GM12878 (cell line): ENCODE measurements around the gene CACNA1S. TPM values are rescaled to one million over a fixed set of nuclear protein-coding genes. Genes with fewer than 3 reads are reported as not detected.

Source experiments
- ATAC-seq: fragments of 200-7000 bp; cut with Tn5 transposase; 3 replicates; pipeline ENCODE4 v1.9.1; 2020; ENCODE audit warnings: mild to moderate bottlenecking, moderate library complexity
- BruUV-seq: library from RNA; stranded (reverse); fragments of 400-500 nt; replicated peaks from 2 replicates; lab custom pipeline; 2021; lab: Mats Ljungman, UMichigan
- CTCF ChIA-PET: fragments of 300-600 bp; sonication (Branson Sonifier 250); formaldehyde crosslinking; extraction: SDS; loops from one replicate; lab custom pipeline; 2021; ENCODE audit warnings: inconsistent platforms; lab: Yijun Ruan, JAX
- POLR2A ChIA-PET: fragments of 350-600 bp; formaldehyde crosslinking; extraction: SDS; loops from one replicate; lab custom pipeline; 2021; ENCODE audit warnings: inconsistent platforms; lab: Charles Lee
- RAD21 ChIA-PET: fragments of 300-600 bp; sonication (Branson Sonifier 250); formaldehyde crosslinking; loops from one replicate; lab custom pipeline; 2023; ENCODE audit warnings: antibody characterized with exemption; ENCODE audit not compliant: unreplicated experiment; lab: Charles Lee
- SMC1A ChIA-PET: fragments of 300-600 bp; sonication (Branson Sonifier 250); formaldehyde crosslinking; loops from one replicate; lab custom pipeline; 2023; ENCODE audit not compliant: unreplicated experiment, uncharacterized antibody; lab: Charles Lee
- DNase-seq: peaks from one replicate; pipeline ENCODE4 v3.0.0-alpha.2; 2011; ENCODE audit warnings: low read depth, low spot score
- FAIRE-seq: peaks from 3 replicates; lab custom pipeline; 2011; peaks lifted over from hg19 to GRCh38; lab: Jason Lieb, UNC
- H2AFZ ChIP-seq: 2 replicates; pipeline ENCODE4 v1.6.0; 2011; ENCODE audit warnings: low read depth, low read length, control low read depth; ENCODE audit not compliant: control insufficient read depth
- H3K27ac ChIP-seq: 2 replicates; pipeline ENCODE4 v1.5.1; 2011; ENCODE audit warnings: control low read depth; ENCODE audit not compliant: control insufficient read depth, insufficient read depth
- H3K27me3 ChIP-seq, 2 experiments: replicated peaks in 1 of 2; 2 replicates each; pipeline versions ENCODE4 v1.6.0 to v1.6.1; 2011; ENCODE audit warnings: low read length in 1 of 2; ENCODE audit not compliant: control insufficient read depth in 2 of 2, insufficient read depth in 2 of 2
- H3K36me3 ChIP-seq, 2 experiments: 2 replicates each; pipeline ENCODE4 v1.5.1; 2011; ENCODE audit warnings: low read length in 1 of 2; ENCODE audit not compliant: control insufficient read depth in 2 of 2, insufficient read depth in 2 of 2
- H3K4me1 ChIP-seq: 2 replicates; pipeline ENCODE4 v1.6.1; 2011; ENCODE audit warnings: mild to moderate bottlenecking, low read length, moderate library complexity, mixed read lengths; ENCODE audit not compliant: control insufficient read depth, insufficient read depth
- H3K4me2 ChIP-seq: 2 replicates; pipeline ENCODE4 v1.6.0; 2011; ENCODE audit warnings: control low read depth; ENCODE audit not compliant: control insufficient read depth, insufficient read depth
- H3K4me3 ChIP-seq: fragments of 200-600 bp; sonication (generic); 2 replicates; pipeline ENCODE4 v1.5.1; 2016
- H3K79me2 ChIP-seq: 2 replicates; pipeline ENCODE4 v1.6.0; 2011; ENCODE audit warnings: low read length; ENCODE audit not compliant: control insufficient read depth, insufficient read depth
- H3K9ac ChIP-seq: 2 replicates; pipeline ENCODE4 v1.8.0; 2011; ENCODE audit warnings: low read length, control low read depth, mixed read lengths; ENCODE audit not compliant: control insufficient read depth, insufficient read depth
- H3K9me3 ChIP-seq: replicated peaks from 3 replicates; pipeline ENCODE4 v1.5.1; 2011; ENCODE audit warnings: mild to moderate bottlenecking, low read length; ENCODE audit not compliant: control insufficient read depth, insufficient read depth
- H4K20me1 ChIP-seq: 2 replicates; pipeline ENCODE4 v1.6.0; 2011; ENCODE audit not compliant: control insufficient read depth, insufficient read depth
- BACH1 ChIP-seq: fragments of 450-650 bp; IDR thresholded peaks from 2 replicates; pipeline ENCODE4 v1.6.1; 2017; ENCODE audit warnings: mild to moderate bottlenecking, borderline replicate concordance
- CHD2 ChIP-seq: IDR thresholded peaks from 2 replicates; pipeline ENCODE4 v1.6.1; 2011; ENCODE audit warnings: low read depth, low read length, improper control_type of control experiment, borderline replicate concordance
- CREM ChIP-seq: IDR thresholded peaks from 2 replicates; pipeline ENCODE4 v1.6.1; 2014; ENCODE audit warnings: antibody characterized with exemption, low read depth
- CTCF ChIP-seq, 3 experiments: IDR thresholded peaks in 2 of 3; conservative IDR thresholded peaks in 1 of 3; 2 replicates each; pipeline ENCODE4 v1.5.1; 2011; ENCODE audit warnings: low read depth in 3 of 3, low read length in 3 of 3, mild to moderate bottlenecking in 3 of 3, control low read depth in 2 of 3, moderate library complexity in 2 of 3, inconsistent platforms in 1 of 3, mixed read lengths in 1 of 3; ENCODE audit not compliant: control insufficient read depth in 2 of 3, insufficient read depth in 1 of 3; ENCODE audit errors: extremely low read depth in 1 of 3
- E2F4 ChIP-seq: IDR thresholded peaks from 2 replicates; pipeline ENCODE4 v1.6.1; 2012; ENCODE audit warnings: low read depth, low read length, improper control_type of control experiment
- JUND ChIP-seq: IDR thresholded peaks from 2 replicates; pipeline ENCODE4 v1.6.1; 2012; ENCODE audit warnings: low read depth, mild to moderate bottlenecking, low read length, improper control_type of control experiment, moderate library complexity
- POLR2AphosphoS2 ChIP-seq: IDR thresholded peaks from 2 replicates; pipeline ENCODE4 v1.6.1; 2011; ENCODE audit warnings: low read depth, mild to moderate bottlenecking, low read length, improper control_type of control experiment, moderate library complexity
- POLR2AphosphoS5 ChIP-seq: IDR thresholded peaks from 2 replicates; pipeline ENCODE4 v1.6.1; 2011; ENCODE audit warnings: mild to moderate bottlenecking, low read length, inconsistent platforms
- SMAD1 ChIP-seq: fragments of 450-650 bp; IDR thresholded peaks from 2 replicates; pipeline ENCODE4 v1.6.1; 2018; ENCODE audit warnings: mild to moderate bottlenecking, low read depth; ENCODE audit not compliant: partially characterized antibody
- STAT1 ChIP-seq: fragments of 450-650 bp; conservative IDR thresholded peaks from 2 replicates; pipeline ENCODE4 v1.6.1; 2014; ENCODE audit warnings: antibody characterized with exemption, mild to moderate bottlenecking
- TARDBP ChIP-seq: IDR thresholded peaks from 2 replicates; pipeline ENCODE4 v1.6.1; 2016; ENCODE audit warnings: borderline replicate concordance
- USF2 ChIP-seq: IDR thresholded peaks from 2 replicates; pipeline ENCODE4 v1.6.1; 2011; ENCODE audit warnings: low read depth, low read length, improper control_type of control experiment, borderline replicate concordance
- ZBTB11 ChIP-seq: fragments of 450-650 bp; formaldehyde crosslinking; IDR thresholded peaks from 2 replicates; pipeline ENCODE4 v1.5.0; 2022; ENCODE audit warnings: mild to moderate bottlenecking, missing genetic modification characterization
- ZNF207 ChIP-seq: fragments of 450-650 bp; IDR thresholded peaks from 2 replicates; pipeline ENCODE4 v1.6.1; 2014; ENCODE audit warnings: antibody characterized with exemption, mild to moderate bottlenecking, borderline replicate concordance
- ZNF274 ChIP-seq: IDR thresholded peaks from one replicate; pipeline ENCODE4 v1.8.0; 2011; ENCODE audit not compliant: insufficient read length, insufficient read depth
- WGBS: methylation state at CpG from one replicate; pipeline ENCODE4 v1.1.6; 2016; ENCODE audit warnings: low lambda C conversion rate; ENCODE audit not compliant: insufficient replicate concordance, insufficient coverage; ENCODE audit errors: missing lambda C conversion rate; 5-methylcytosine and 5-hydroxymethylcytosine counted together
- in situ Hi-C: fragments of 300-500 bp; cut with MboI; formaldehyde crosslinking; loops from 9 replicates; pipeline ENCODE4 v1.14.3; 2018; ENCODE audit warnings: mixed read lengths
- intact Hi-C: fragments of 100-400 bp; cut with micrococcal nuclease; formaldehyde crosslinking; loops from one replicate; pipeline ENCODE4 v1.14.2; 2022; ENCODE audit not compliant: unreplicated experiment
- polyA plus RNA-seq, 11 experiments: library from polyadenylated mRNA; depleted of rRNA in 4 of 11; unstranded in 6 of 11; stranded (reverse) in 5 of 11; fragments of >200 nt; fragmentation: Nextera tagmentation in 4 of 11; fragmentation: Illumina TruSeq in 1 of 11; extraction: Ambion mirVana in 4 of 11; extraction: Trizol in 1 of 11; gene quantifications; 1 replicate in 1 of 11; 2 replicates in 10 of 11; pipeline versions ENCODE4 v1.2.1 to v1.2.3, GENCODE V29; 2011 to 2016; ENCODE audit warnings: inconsistent platforms in 2 of 11, missing spikeins in 2 of 11, low read depth in 1 of 11
- total RNA-seq, 4 experiments: library from RNA; depleted of rRNA in 3 of 4; stranded (reverse); fragments of >200 nt in 3 of 4; fragmentation: Illumina TruSeq in 1 of 4; extraction: Trizol in 1 of 4; gene quantifications; 2 replicates each; pipeline versions ENCODE4 v1.2.1 to v1.2.3, GENCODE V29; 2013 to 2021

Gene CACNA1S
- total and polyA plus RNA-seq, 10 of the 15 experiments (the other 5 are each of a cell fraction or from before 2014, with no cell fraction given) = under 0.01 to 0.04 (median 0.02) TPM; not detected in 6

GRCh38 chr1:201126832-201127754 is 14.9 kb upstream of the CACNA1S start, which contains the start of gene ASCL5:
ASCL5 (minus strand) TSS chr1:201127184; CDS start chr1:201115372, 11,812 bp downstream.
- intact Hi-C loops = no loop called here
- WGBS = 68% methylated on average over 22 of the region's 24 CpGs
- ChIA-PET SMC1A (no interaction called here), CTCF (interaction anchor here (0.6 to 1.1 kb wide), 3 partner anchors 8 to 183 kb away, joined by 3 to 4 read pairs (median 3); no protein-coding TSS in a partner anchor), POLR2A (no interaction called here), RAD21 (interaction anchor here (0.6 kb wide), 1 partner anchor 14 kb away, joined by 3 read pairs; no protein-coding TSS in a partner anchor)
- FAIRE-seq = no peak
- ATAC-seq = no peak
- no peak for DNase-seq
- H2AFZ ChIP-seq = no peak within 1 kb of the TSS
- H3K4me1 ChIP-seq = no peaks in the 10 kb centered on the region
- H3K9me3 ChIP-seq = no peaks in the 10 kb centered on the region
- H3K4me3 ChIP-seq = no peak within 1 kb of the TSS
- in situ Hi-C loops = no loop called here
- no peak for TF ChIP-seq STAT1
- no peak for TF ChIP-seq JUND
- TF ChIP-seq CTCF (IDR thresholded peaks at IDR 0.05 in 2 of 3, conservative IDR thresholded peaks at IDR 0.05 in 1 of 3; ENCODE audit: control insufficient read depth in 2 of 3, extremely low read depth in 1 of 3, insufficient read depth in 1 of 3, low read depth in 3 of 3, low read length in 3 of 3) = no peak
- no peak for TF ChIP-seq SMAD1
- TF ChIP-seq CHD2 = no peak
- no peak for TF ChIP-seq BACH1
- no peak for TF ChIP-seq E2F4
- no peak for TF ChIP-seq POLR2AphosphoS2
- no peak for TF ChIP-seq POLR2AphosphoS5
- TF ChIP-seq ZBTB11 (CRISPR knock-in tag) = no peak
- no peak for TF ChIP-seq ZNF274
- TF ChIP-seq USF2 = no peak
- no peak for TF ChIP-seq TARDBP
- no peak for TF ChIP-seq CREM
- TF ChIP-seq ZNF207 = no peak
- no peaks in the 10 kb centered on the region for H3K79me2 ChIP-seq
- H3K36me3 ChIP-seq = no peaks in the 10 kb centered on the region
- BruUV-seq = no TSS peak
- H3K9ac ChIP-seq = no peak within 1 kb of the TSS
- no peak within 1 kb of the TSS for H3K27ac ChIP-seq
- no peaks in the 10 kb centered on the region for H4K20me1 ChIP-seq
- no peak within 1 kb of the TSS for H3K4me2 ChIP-seq
- H3K27me3 ChIP-seq = peaks cover 0 to 1% of the 10 kb centered on the region in 2 experiments; a peak in 2 of 4 replicates
